Thymus (tissue), 11 donors: ENCODE results near the gene DGKD. TPM values are rescaled to one million over a fixed set of nuclear protein-coding genes. Genes with fewer than 3 reads are reported as not detected.

Experiments used
- DNase-seq, 9 donors: peaks; one replicate each; pipeline ENCODE4 v3.0.0-alpha.2; 2013; ENCODE audit warnings: low spot score in 9 of 9, low read depth in 6 of 9, missing footprints in 1 of 9
- H3K27ac ChIP-seq, 2 donors: one replicate each; pipeline ENCODE4 v1.5.1; 2013; ENCODE audit warnings: control low read depth in 1 of 2, low read depth in 1 of 2, low read length in 1 of 2, mild to moderate bottlenecking in 1 of 2, moderate library complexity in 1 of 2
- H3K27me3 ChIP-seq, 2 donors: one replicate each; pipeline ENCODE4 v1.5.1; 2013; ENCODE audit warnings: low read length in 1 of 2; ENCODE audit not compliant: control insufficient read depth in 2 of 2, insufficient read depth in 1 of 2
- H3K36me3 ChIP-seq, 2 donors: one replicate each; pipeline ENCODE4 v1.5.1; 2013; ENCODE audit warnings: low read length in 1 of 2, mild to moderate bottlenecking in 1 of 2, moderate library complexity in 1 of 2; ENCODE audit not compliant: control insufficient read depth in 2 of 2, insufficient read depth in 2 of 2
- H3K4me1 ChIP-seq, 2 donors: one replicate each; pipeline ENCODE4 v1.5.1; 2013; ENCODE audit warnings: low read length in 2 of 2; ENCODE audit not compliant: control insufficient read depth in 2 of 2, insufficient read depth in 2 of 2
- H3K4me3 ChIP-seq, 2 donors: one replicate each; pipeline ENCODE4 v1.5.1; 2013; ENCODE audit warnings: low read length in 2 of 2, control low read depth in 1 of 2, mild to moderate bottlenecking in 1 of 2
- H3K9me3 ChIP-seq, 2 donors: one replicate each; pipeline ENCODE4 v1.5.1; 2013; ENCODE audit warnings: low read length in 1 of 2, mild to moderate bottlenecking in 1 of 2; ENCODE audit not compliant: control insufficient read depth in 2 of 2, insufficient read depth in 1 of 2
- WGBS: extraction: QIAGEN DNeasy Blood & Tissue Kit; methylation state at CpG from one replicate; pipeline ENCODE4 v1.1.7; 2013; 5-methylcytosine and 5-hydroxymethylcytosine counted together
- polyA plus RNA-seq: library from polyadenylated mRNA; stranded (reverse); fragments of 200-250 nt; gene quantifications from one replicate; pipeline ENCODE4 v1.2.3, GENCODE V29; 2013
- total RNA-seq: library from RNA; stranded (reverse); fragments of 120-200 nt; gene quantifications from one replicate; pipeline ENCODE4 v1.2.4, GENCODE V29; 2013
- donor health status: healthy.

Gene DGKD
- total and polyA plus RNA-seq, 2 donors = 8.0 to 23.5 TPM

GRCh38 chr2:233438573-233439147, 84.4 kb downstream of the DGKD start:
- Histone ChIP-seq H3K27me3 (no peaks in the 10 kb centered on the region), H3K4me3 (no peak overlapping the region), H3K27ac (no peak overlapping the region), H3K9me3 (no peaks in the 10 kb centered on the region), H3K4me1 (no peaks in the 10 kb centered on the region), H3K36me3 (peaks cover 42 to 65% of the 10 kb centered on the region in 2 donors)
- 97% methylated on average over 15 of the region's 15 CpGs for WGBS
- DNase-seq = no peak

DNA sequence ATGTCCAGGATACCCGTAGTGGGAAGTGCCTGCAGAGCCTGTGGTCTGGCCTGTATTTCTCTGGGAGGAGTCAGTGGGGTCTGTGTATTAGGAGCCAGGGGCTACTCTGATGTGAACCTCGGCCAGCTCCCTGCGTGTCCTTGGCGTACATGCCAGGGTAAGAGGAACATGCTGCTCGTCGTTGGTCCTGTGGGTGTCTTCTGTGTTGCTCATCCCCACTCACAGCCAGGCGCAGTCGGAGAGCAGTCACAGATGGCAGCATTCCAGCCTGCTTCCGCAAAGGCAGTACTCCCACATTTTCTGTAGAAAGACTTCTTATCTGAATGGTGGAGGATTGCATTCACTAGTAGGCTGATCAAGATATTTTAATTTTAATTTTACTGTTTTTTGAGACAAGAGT, 84.9 kb downstream of the DGKD start:
- no peaks in the 10 kb centered on the region for H3K27me3 ChIP-seq
- no peak overlapping the region for H3K27ac ChIP-seq
- peaks cover 42 to 65% of the 10 kb centered on the region in 2 donors for H3K36me3 ChIP-seq
- no peaks in the 10 kb centered on the region for H3K4me1 ChIP-seq
- H3K9me3 ChIP-seq = no peaks in the 10 kb centered on the region
- 97% methylated on average over 9 of the region's 9 CpGs for WGBS
- DNase-seq = no peak
- H3K4me3 ChIP-seq = no peak overlapping the region

GRCh38 chr2:233440314-233440713, 86.0 kb downstream of the DGKD start:
- DNase-seq = no peak
- Histone ChIP-seq H3K27me3 (no peaks in the 10 kb centered on the region), H3K36me3 (peaks cover 46 to 58% of the 10 kb centered on the region in 2 donors), H3K9me3 (no peaks in the 10 kb centered on the region), H3K4me3 (no peak overlapping the region), H3K4me1 (no peaks in the 10 kb centered on the region), H3K27ac (no peak overlapping the region)
- 97% methylated on average over 17 of the region's 17 CpGs for WGBS

- H3K4me1 ChIP-seq = no peaks in the 10 kb centered on the region
- no peak overlapping the region for H3K27ac ChIP-seq
- DNase-seq = no peak
- no peaks in the 10 kb centered on the region for H3K9me3 ChIP-seq
- no peaks in the 10 kb centered on the region for H3K27me3 ChIP-seq
- 95% methylated on average over 9 of the region's 9 CpGs for WGBS
- no peak overlapping the region for H3K4me3 ChIP-seq
- peaks cover 43 to 57% of the 10 kb centered on the region in 2 donors for H3K36me3 ChIP-seq
Observed at GRCh38 chr2:233440714-233441113, 86.4 kb downstream of the DGKD start.

- WGBS = 97% methylated on average over 26 of the region's 26 CpGs
- no peaks in the 10 kb centered on the region for H3K4me1 ChIP-seq
- DNase-seq = no peak
- no peaks in the 10 kb centered on the region for H3K27me3 ChIP-seq
- no peak overlapping the region for H3K4me3 ChIP-seq
- peaks cover 41 to 57% of the 10 kb centered on the region in 2 donors for H3K36me3 ChIP-seq
- no peak overlapping the region for H3K27ac ChIP-seq
- no peaks in the 10 kb centered on the region for H3K9me3 ChIP-seq
Observed at GRCh38 chr2:233441161-233442027, 87.1 kb downstream of the DGKD start.

DNA sequence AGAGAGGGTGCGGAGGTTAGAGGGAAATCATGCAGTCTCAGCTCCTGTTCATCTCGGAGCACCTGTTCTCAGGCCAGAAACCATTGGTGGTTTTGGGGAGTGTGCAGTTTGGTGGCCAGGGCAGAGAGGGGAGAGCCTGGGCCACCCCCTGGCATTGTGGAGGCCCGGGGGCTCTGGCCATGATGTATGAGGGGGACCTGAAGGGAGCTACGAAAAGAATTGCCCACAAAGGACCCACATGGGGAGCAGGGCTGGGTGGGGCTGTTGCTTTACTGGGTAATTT, 87.7 kb downstream of the DGKD start:
- Histone ChIP-seq H3K9me3 (no peaks in the 10 kb centered on the region), H3K4me1 (no peaks in the 10 kb centered on the region), H3K36me3 (peaks cover 40 to 57% of the 10 kb centered on the region in 2 donors), H3K27me3 (no peaks in the 10 kb centered on the region), H3K4me3 (no peak overlapping the region), H3K27ac (no peak overlapping the region)
- DNase-seq = no peak
- WGBS = 95% methylated on average over 4 of the region's 4 CpGs

GRCh38 chr2:233443511-233444183, 89.4 kb downstream of the DGKD start:
- no peaks in the 10 kb centered on the region for H3K9me3 ChIP-seq
- peak; percentile 54 to 90 (median 73) for DNase-seq
- peaks cover 32 to 49% of the 10 kb centered on the region in 2 donors for H3K36me3 ChIP-seq
- no peak overlapping the region for H3K27ac ChIP-seq
- no peaks in the 10 kb centered on the region for H3K27me3 ChIP-seq
- H3K4me1 ChIP-seq = peaks cover under 1 to 3% of the 10 kb centered on the region in 2 donors
- WGBS = 71% methylated on average over 18 of the region's 18 CpGs
- no peak overlapping the region for H3K4me3 ChIP-seq

- DNase-seq = no peak
- H3K4me3 ChIP-seq = no peak overlapping the region
- peaks cover 29 to 52% of the 10 kb centered on the region in 2 donors for H3K36me3 ChIP-seq
- no peak overlapping the region for H3K27ac ChIP-seq
- 98% methylated on average over 11 of the region's 11 CpGs for WGBS
- H3K9me3 ChIP-seq = no peaks in the 10 kb centered on the region
- H3K4me1 ChIP-seq = peaks cover 8 to 12% of the 10 kb centered on the region in 2 donors
- no peaks in the 10 kb centered on the region for H3K27me3 ChIP-seq
Observed at GRCh38 chr2:233444501-233444900, 90.2 kb downstream of the DGKD start.

DNA sequence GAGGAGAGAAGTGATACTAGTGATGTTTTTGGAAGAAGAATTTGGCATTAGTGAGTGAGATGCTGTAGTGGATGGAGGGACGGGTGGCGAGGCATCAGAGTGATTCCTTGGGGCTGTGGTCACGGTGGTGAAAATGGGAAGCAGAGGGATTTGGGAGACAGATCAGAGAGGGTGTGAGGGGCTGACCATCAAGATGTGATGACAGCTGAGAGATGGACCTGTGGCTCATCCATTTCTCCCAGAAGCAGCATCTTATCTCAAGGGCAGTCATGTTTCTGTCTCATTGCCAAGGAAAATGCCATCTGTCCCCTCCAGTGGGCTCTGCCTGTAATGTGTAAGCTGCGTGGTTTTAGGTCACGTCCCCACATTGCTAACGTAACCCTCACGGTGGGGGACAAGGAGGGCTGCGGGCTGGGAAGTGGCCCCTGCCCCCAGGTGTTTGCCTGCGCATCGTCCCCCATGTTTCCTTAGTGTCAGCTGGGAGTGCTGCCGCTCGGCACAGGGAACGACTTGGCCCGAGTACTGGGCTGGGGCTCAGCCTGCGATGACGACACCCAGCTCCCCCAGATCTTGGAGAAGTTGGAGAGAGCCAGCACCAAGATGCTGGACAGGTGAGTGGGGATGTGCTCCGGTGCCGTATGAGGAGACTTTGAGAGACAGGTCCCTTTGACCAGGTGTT, 91.0 kb downstream of the DGKD start:
- no peaks in the 10 kb centered on the region for H3K9me3 ChIP-seq
- H3K4me3 ChIP-seq = no peak overlapping the region
- no peak for DNase-seq
- no peaks in the 10 kb centered on the region for H3K27me3 ChIP-seq
- H3K27ac ChIP-seq = no peak overlapping the region
- peaks cover 15 to 20% of the 10 kb centered on the region in 2 donors for H3K4me1 ChIP-seq
- H3K36me3 ChIP-seq = peaks cover 37 to 50% of the 10 kb centered on the region in 2 donors
- WGBS = 96% methylated on average over 18 of the region's 18 CpGs
